A549 (cell line): ENCODE results near the gene ZNF791. TPM values are rescaled to one million over a fixed set of nuclear protein-coding genes. Genes with fewer than 3 reads are reported as not detected.
A peak's percentile ranks its signal among the peaks of the same experiment; 100 is the strongest.
"Not testable (repeated sequence)": the region's sequence is repeated elsewhere in the genome, so short reads cannot be mapped to it uniquely, and the experiment has no call there.

ENCODE experiments used
- ATAC-seq, 2 experiments: fragments of 200-7000 bp in 1 of 2; fragments of >200 bp in 1 of 2; cut with Nextera tagmentation in 1 of 2; cut with Tn5 transposase in 1 of 2; 3 replicates each; pipeline versions ENCODE4 v1.8.0 to v1.9.1; 2018 to 2020; ENCODE audit warnings: mild to moderate bottlenecking in 1 of 2, moderate library complexity in 1 of 2
- CTCF ChIA-PET: fragments of 300-600 bp; sonication (Branson Sonifier 250); formaldehyde crosslinking; extraction: SDS; loops from one replicate; lab custom pipeline; 2021; ENCODE audit warnings: antibody characterized with exemption, inconsistent platforms; lab: Yijun Ruan, JAX
- POLR2A ChIA-PET: fragments of 350-600 bp; formaldehyde crosslinking; extraction: SDS; loops from one replicate; lab custom pipeline; 2021; ENCODE audit warnings: antibody characterized with exemption, inconsistent platforms; lab: Yijun Ruan, JAX
- DNase-seq, 2 experiments: peaks; one replicate each; pipeline versions ENCODE4 v3.0.0 to v3.0.0-alpha.2; 2011 to 2016; ENCODE audit warnings: low read depth in 1 of 2, low spot score in 1 of 2
- FAIRE-seq: peaks from 2 replicates; lab custom pipeline; 2011; peaks lifted over from hg19 to GRCh38; lab: Jason Lieb, UNC
- H3K27ac ChIP-seq, 2 experiments: fragments of >200 bp; sonication (Bioruptor Twin); formaldehyde crosslinking; 3 replicates each; pipeline ENCODE4 v1.5.1; 2016 to 2017
- H3K4me1 ChIP-seq: fragments of >200 bp; sonication (Bioruptor Twin); formaldehyde crosslinking; 3 replicates; pipeline ENCODE4 v1.6.1; 2016
- H3K4me2 ChIP-seq: fragments of >200 bp; sonication (Bioruptor Twin); formaldehyde crosslinking; 3 replicates; pipeline ENCODE4 v1.6.1; 2016
- H3K4me3 ChIP-seq: fragments of >200 bp; sonication (Bioruptor Twin); formaldehyde crosslinking; 3 replicates; pipeline ENCODE4 v1.5.1; 2016
- H3K9me3 ChIP-seq: fragments of >200 bp; sonication (Bioruptor Twin); formaldehyde crosslinking; 3 replicates; pipeline ENCODE4 v1.6.1; 2016
- ATOH8 ChIP-seq: fragments of 250-450 bp; sonication (Bioruptor Pico); IDR thresholded peaks from 2 replicates; pipeline ENCODE4 v1.5.0; 2020; ENCODE audit warnings: low read depth, mild to moderate bottlenecking, moderate library complexity
- BCL3 ChIP-seq: fragments of >200 bp; sonication (Bioruptor Twin); formaldehyde crosslinking; IDR thresholded peaks from 3 replicates; pipeline ENCODE4 v1.6.1; 2016
- CBX2 ChIP-seq: fragments of 200-600 bp; sonication (generic); IDR thresholded peaks from 2 replicates; pipeline ENCODE4 v1.6.1; 2016; ENCODE audit warnings: low read depth, mild to moderate bottlenecking, borderline replicate concordance
- CTCF ChIP-seq: fragments of >200 bp; sonication (Bioruptor Twin); formaldehyde crosslinking; IDR thresholded peaks from 3 replicates; pipeline ENCODE4 v1.5.1; 2016
- EHF ChIP-seq: fragments of 250-450 bp; sonication (Bioruptor Pico); IDR thresholded peaks from 2 replicates; pipeline ENCODE4 v1.5.0; 2020; ENCODE audit warnings: mild to moderate bottlenecking
- EP300 ChIP-seq, 2 experiments: fragments of >200 bp; sonication (Bioruptor Twin); formaldehyde crosslinking; IDR thresholded peaks; 2 replicates in 1 of 2; 3 replicates in 1 of 2; pipeline ENCODE4 v1.6.1; 2016 to 2017
- GATA3 ChIP-seq: IDR thresholded peaks from 2 replicates; pipeline ENCODE4 v1.6.1; 2012; ENCODE audit warnings: borderline replicate concordance
- HES2 ChIP-seq: fragments of >200 bp; sonication (Bioruptor Twin); formaldehyde crosslinking; IDR thresholded peaks from 2 replicates; pipeline ENCODE4 v1.6.1; 2016
- HEYL ChIP-seq: fragments of 250-450 bp; sonication (Bioruptor Pico); IDR thresholded peaks from 2 replicates; pipeline ENCODE4 v1.8.0; 2021; ENCODE audit warnings: mild to moderate bottlenecking, moderate library complexity
- HOXA7 ChIP-seq: fragments of 250-450 bp; sonication (Bioruptor Pico); IDR thresholded peaks from 2 replicates; pipeline ENCODE4 v1.5.0; 2020; ENCODE audit warnings: mild to moderate bottlenecking, moderate library complexity
- HOXB5 ChIP-seq: fragments of 250-450 bp; sonication (Bioruptor Pico); IDR thresholded peaks from 2 replicates; pipeline ENCODE4 v1.5.0; 2020; ENCODE audit warnings: mild to moderate bottlenecking, moderate library complexity
- NPAS2 ChIP-seq: fragments of 250-450 bp; sonication (Bioruptor Pico); IDR thresholded peaks from 2 replicates; pipeline ENCODE4 v1.8.0; 2022; ENCODE audit warnings: mild to moderate bottlenecking, moderate library complexity, borderline replicate concordance
- RAD21 ChIP-seq, 2 experiments: fragments of >200 bp in 1 of 2; sonication (Bioruptor Twin) in 1 of 2; formaldehyde crosslinking in 1 of 2; IDR thresholded peaks in 1 of 2; conservative IDR thresholded peaks in 1 of 2; 2 replicates in 1 of 2; 3 replicates in 1 of 2; pipeline ENCODE4 v1.6.1; 2012 to 2018; ENCODE audit warnings: inconsistent platforms in 1 of 2
- RARB ChIP-seq: fragments of 250-450 bp; sonication (Bioruptor Pico); IDR thresholded peaks from 2 replicates; pipeline ENCODE4 v1.8.0; 2021; ENCODE audit warnings: mild to moderate bottlenecking, moderate library complexity
- REST ChIP-seq: fragments of 200-600 bp; sonication (generic); IDR thresholded peaks from 2 replicates; pipeline ENCODE4 v1.6.1; 2016; ENCODE audit warnings: antibody characterized with exemption, mild to moderate bottlenecking, moderate library complexity
- RNF2 ChIP-seq: fragments of 200-600 bp; sonication (generic); IDR thresholded peaks from 2 replicates; pipeline ENCODE4 v1.6.1; 2016; ENCODE audit warnings: low read depth, mild to moderate bottlenecking, antibody characterized with exemption, moderate library complexity, borderline replicate concordance
- SMC3 ChIP-seq: fragments of >200 bp; sonication (Bioruptor Twin); formaldehyde crosslinking; IDR thresholded peaks from 3 replicates; pipeline ENCODE4 v1.6.1; 2018; ENCODE audit warnings: inconsistent platforms
- SREBF2 ChIP-seq: fragments of 450-650 bp; IDR thresholded peaks from 2 replicates; pipeline ENCODE4 v1.6.1; 2014; ENCODE audit warnings: mild to moderate bottlenecking, moderate library complexity
- TFCP2L1 ChIP-seq: fragments of 250-450 bp; sonication (Bioruptor Pico); IDR thresholded peaks from 2 replicates; pipeline ENCODE4 v1.5.0; 2021; ENCODE audit warnings: mild to moderate bottlenecking
- TP53 ChIP-seq: fragments of 250-450 bp; sonication (Bioruptor Pico); IDR thresholded peaks from 2 replicates; pipeline ENCODE4 v1.5.0; 2021; ENCODE audit warnings: mild to moderate bottlenecking, moderate library complexity
- ZFP36 ChIP-seq: fragments of 450-650 bp; IDR thresholded peaks from 2 replicates; pipeline ENCODE4 v1.6.1; 2014; ENCODE audit warnings: borderline replicate concordance; ENCODE audit not compliant: partially characterized antibody
- WGBS: methylation state at CpG from one replicate; pipeline ENCODE4 v1.1.6; 2017; ENCODE audit errors: missing lambda C conversion rate; 5-methylcytosine and 5-hydroxymethylcytosine counted together
- polyA plus RNA-seq, 4 experiments: library from polyadenylated mRNA; depleted of rRNA in 3 of 4; stranded (reverse); fragments of >200 nt; fragmentation: RNase III in 1 of 4; extraction: RNeasy Plus Mini Kit Qiagen cat#74134 plus additional on column Dnase treatment in 1 of 4; gene quantifications; 2 replicates in 3 of 4; 3 replicates in 1 of 4; pipeline ENCODE4 v1.2.3, GENCODE V29; 2011 to 2017

Gene ZNF791
- polyA plus RNA-seq, 2 of the 4 experiments (the other 2 are of a cell fraction) = 4.5 to 7.1 TPM

GRCh38 chr19:12676384-12676792 is 65.7 kb downstream of the ZNF791 start:
- TF ChIP-seq CTCF (peak; percentile 54), SMC3 (peak; percentile 31; the same call in 2 of the 3 replicates), RAD21 (conservative IDR thresholded peaks at IDR 0.05 in 1 of 2, IDR thresholded peaks at IDR 0.05 in 1 of 2) (peak in 1 of 2 experiments; percentile 27; a peak in 2 of 5 replicates), GATA3 (no peak)
- Histone ChIP-seq H3K4me3 (no peak overlapping the region), H3K4me1 (no peaks in the 10 kb centered on the region), H3K27ac (no peak overlapping the region), H3K4me2 (no peak overlapping the region), H3K9me3 (no peaks in the 10 kb centered on the region)
- 26% methylated on average over 3 of the region's 4 CpGs for WGBS
- DNase-seq (peak; percentile 68 to 80), FAIRE-seq (no peak), ATAC-seq (peak; percentile 70 to 77)
- POLR2A ChIA-PET = no interaction called here
- CTCF ChIA-PET = interaction anchor here (0.7 to 1.5 kb wide), 11 partner anchors 8 to 178 kb away, joined by 3 to 7 read pairs (median 4); partner anchors contain the start of genes MAN2B1, TNPO2 and WDR83

- TF ChIP-seq TFCP2L1 (no peak), RNF2 (no peak), HOXB5 (no peak), SREBF2 (no peak), EHF (no peak), BCL3 (no peak), GATA3 (no peak), ZFP36 (no peak), REST (no peak), RARB (CRISPR knock-in tag) (no peak), NPAS2 (CRISPR knock-in tag) (no peak), EP300 (IDR thresholded peaks at IDR 0.05) (no peak), ATOH8 (CRISPR knock-in tag) (no peak), HEYL (CRISPR knock-in tag) (no peak), HES2 (no peak), TP53 (CRISPR knock-in tag) (no peak), CBX2 (no peak), HOXA7 (no peak)
- Histone ChIP-seq H3K4me1 (no peaks in the 10 kb centered on the region), H3K4me2 (no peak overlapping the region), H3K9me3 (no peaks in the 10 kb centered on the region), H3K27ac (no peak overlapping the region), H3K4me3 (no peak overlapping the region)
- POLR2A ChIA-PET = no interaction called here
- FAIRE-seq (no peak), DNase-seq (no peak), ATAC-seq (no peak)
- CTCF ChIA-PET = interaction anchor here (0.7 to 1.5 kb wide), 10 partner anchors 9 to 177 kb away, joined by 3 to 7 read pairs (median 4); partner anchors contain the start of genes MAN2B1, TNPO2 and WDR83
- 93% methylated on average over 11 of the region's 12 CpGs for WGBS
Measured at GRCh38 chr19:12676928-12677327, 66.2 kb downstream of the ZNF791 start.

GRCh38 chr19:12678039-12678438 is 67.3 kb downstream of the ZNF791 start:
- FAIRE-seq = not testable (repeated sequence)
- WGBS = 91% methylated on average over 4 of the region's 5 CpGs

More at GRCh38 chr19:12678039-12678438, 67.3 kb downstream of the ZNF791 start:
- ChIA-PET CTCF (interaction anchor here (0.9 to 2.3 kb wide), 4 partner anchors 8 to 122 kb away, joined by 3 to 7 read pairs (median 4); a partner anchor contains a TSS), POLR2A (interaction anchor here (0.6 to 1.1 kb wide), 2 partner anchors 9 to 12 kb away, joined by 3 to 5 read pairs; partner anchors contain the start of genes GNG14, MAN2B1 and WDR83)
- ATAC-seq, H3K4me1 ChIP-seq, H3K9me3 ChIP-seq, H3K27ac ChIP-seq, H3K4me2 ChIP-seq, DNase-seq, H3K4me3 ChIP-seq: not testable (repeated sequence)
